ENCODE data around the gene PLEKHB1. TPM values are rescaled to one million over a fixed set of nuclear protein-coding genes. Genes with fewer than 3 reads are reported as not detected.
A peak's percentile ranks its signal among the peaks of the same experiment; 100 is the strongest.

PLEKHB1 gene
- total RNA-seq, 1 experiment from 2014 or later = 18.0 TPM

DNA sequence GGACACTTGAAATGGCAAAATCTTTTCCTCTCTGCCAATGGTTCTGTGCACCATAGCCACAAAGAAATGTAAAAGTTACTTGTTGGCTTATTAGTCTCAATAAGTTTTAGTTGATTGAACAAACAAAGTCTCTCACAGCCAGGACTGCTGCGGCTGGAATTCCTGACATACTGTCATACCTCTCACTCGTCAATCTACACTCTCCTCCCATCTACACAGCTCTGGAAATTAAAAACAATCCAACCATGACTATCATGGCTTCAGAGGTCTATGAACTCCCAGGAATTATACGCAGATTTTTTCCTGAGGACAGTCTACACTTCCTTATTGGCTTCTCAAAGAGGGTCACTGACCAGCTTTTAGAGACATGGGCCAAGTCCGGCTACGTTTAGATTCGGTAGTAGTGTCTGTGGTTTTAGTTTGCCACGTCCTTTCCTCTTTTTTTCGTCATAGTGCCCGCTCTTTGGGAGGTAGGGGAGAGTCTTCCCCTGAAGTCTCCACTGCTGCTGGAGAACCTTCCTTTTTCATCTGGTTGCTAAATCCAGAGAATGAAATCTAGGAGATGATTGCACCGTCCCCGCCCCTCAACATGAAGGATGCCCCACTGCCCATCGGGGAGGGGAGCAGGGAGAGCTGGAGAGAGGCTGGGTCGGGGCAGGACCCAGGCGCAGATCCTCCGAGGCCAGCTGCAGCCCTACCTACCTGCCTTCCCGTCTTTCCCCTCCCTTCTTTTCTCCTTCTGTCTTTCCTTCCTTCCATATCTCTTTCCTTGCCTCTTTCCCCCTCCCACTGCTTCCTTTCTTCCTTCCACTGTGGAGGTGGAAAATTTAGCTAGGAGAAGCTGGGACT, 1.0 kb upstream of the PLEKHB1 start:
- in situ Hi-C loops (cut with HindIII; ENCODE audit: low sequenced_read_pairs) = no loop called here
- no peak for DNase-seq (ENCODE audit: low spot score)

DNA sequence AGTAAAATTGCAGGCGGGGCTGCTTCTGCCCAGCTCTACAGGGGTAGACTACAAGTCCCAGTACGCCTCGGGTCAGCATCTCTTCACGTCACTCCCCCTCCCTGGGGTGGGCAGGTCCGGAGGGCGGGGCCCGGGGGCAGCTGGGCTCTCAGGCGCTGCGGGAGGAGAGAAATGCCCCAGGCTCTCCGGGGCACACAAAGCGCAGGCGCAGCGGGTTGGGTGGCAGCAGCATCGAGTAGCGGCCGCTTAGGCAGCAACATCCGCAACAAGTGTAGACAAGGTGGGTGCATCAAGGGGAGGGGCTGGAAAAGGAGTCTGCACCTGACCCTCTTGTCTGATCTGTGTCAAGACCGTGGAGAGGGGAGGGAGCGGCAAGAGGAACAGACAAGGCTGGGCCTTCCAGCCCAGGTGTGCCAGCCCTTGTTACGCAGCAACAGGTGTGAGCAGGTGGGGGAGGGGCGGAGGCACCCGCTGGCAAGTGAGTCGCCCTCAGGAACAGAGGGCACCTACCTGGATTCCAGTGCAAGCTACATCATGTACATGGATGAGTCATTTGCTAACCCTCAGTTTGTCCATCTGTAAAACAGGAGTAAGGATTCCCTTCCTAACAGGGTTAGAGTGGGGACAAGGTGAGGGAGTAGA, 1.2 kb downstream of the PLEKHB1 start:
- in situ Hi-C loops (cut with HindIII; ENCODE audit: low sequenced_read_pairs) = no loop called here
- peak; percentile 89 for DNase-seq (ENCODE audit: low spot score)

DNA sequence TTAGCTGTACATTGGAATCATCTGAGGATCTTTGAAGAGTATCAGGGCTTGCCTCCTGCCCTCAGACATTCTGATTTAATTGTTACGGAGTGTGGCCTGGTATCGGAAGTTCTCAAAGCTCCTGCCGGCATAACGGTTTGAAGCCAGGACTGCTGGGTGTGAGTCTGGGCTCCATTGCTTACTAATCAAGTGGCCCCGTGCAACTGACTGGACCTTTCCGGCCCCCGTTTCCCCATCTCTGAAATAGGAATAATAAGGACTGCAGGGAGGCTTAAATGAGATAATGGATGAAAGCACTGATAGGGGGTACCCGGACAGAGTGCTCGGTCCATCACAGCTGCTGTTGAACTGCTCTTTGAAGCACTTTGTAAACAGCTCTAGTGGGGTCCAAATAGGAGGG, 1.7 kb downstream of the PLEKHB1 start:
- DNase-seq (ENCODE audit: low spot score) = no peak
- in situ Hi-C loops (cut with HindIII; ENCODE audit: low sequenced_read_pairs) = no loop called here

GRCh38 chr11:73648571-73649046, 2.2 kb downstream of the PLEKHB1 start:
- in situ Hi-C loops (cut with HindIII; ENCODE audit: low sequenced_read_pairs) = no loop called here
- DNase-seq (ENCODE audit: low spot score) = no peak

DNA sequence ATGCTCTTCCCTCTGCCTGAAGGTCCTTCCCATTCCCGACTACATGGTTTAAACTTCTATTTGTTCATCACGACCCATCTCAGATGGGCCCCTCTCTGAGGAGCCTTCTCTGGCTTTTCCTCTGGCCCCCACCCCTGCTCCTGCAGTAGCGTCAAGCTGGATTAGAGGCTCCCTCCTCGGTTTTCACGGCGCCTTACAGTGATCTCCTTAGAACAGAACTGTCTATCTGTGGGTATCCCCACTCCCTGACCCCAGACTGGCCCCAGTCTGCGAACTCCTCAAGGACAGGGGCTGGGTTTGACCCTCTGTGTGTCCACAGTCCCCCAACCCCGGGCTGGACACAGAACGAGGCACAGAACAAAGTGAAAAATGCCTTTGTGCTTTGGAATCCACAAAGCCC, 2.8 kb downstream of the PLEKHB1 start:
- in situ Hi-C loops (cut with HindIII; ENCODE audit: low sequenced_read_pairs) = no loop called here
- no peak for DNase-seq (ENCODE audit: low spot score)

GRCh38 chr11:73650400-73650799, 4.0 kb downstream of the PLEKHB1 start:
- in situ Hi-C loops (cut with HindIII; ENCODE audit: low sequenced_read_pairs) = no loop called here
- DNase-seq (ENCODE audit: low spot score) = no peak

DNA sequence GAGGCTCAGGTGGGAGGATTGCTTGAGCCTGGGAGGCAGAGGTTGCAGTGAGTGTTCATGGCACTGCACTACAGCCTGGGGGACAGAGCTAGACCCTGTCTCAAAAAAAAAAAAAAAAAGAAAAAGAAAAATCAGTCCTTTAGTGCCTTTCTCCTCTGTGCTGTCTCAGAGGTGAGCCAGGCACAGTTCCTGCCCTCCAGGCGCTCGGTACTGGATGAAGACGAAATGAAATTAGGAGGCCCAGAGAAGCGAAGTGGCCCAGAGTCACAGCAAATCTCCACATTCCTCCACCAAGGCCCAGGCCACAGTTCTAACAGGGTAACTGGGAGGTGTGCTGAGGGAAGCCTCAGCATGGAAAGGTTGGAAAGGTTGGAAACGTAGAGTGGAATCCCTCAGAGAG, 4.9 kb downstream of the PLEKHB1 start:
- in situ Hi-C loops (cut with HindIII; ENCODE audit: low sequenced_read_pairs) = no loop called here
- DNase-seq (ENCODE audit: low spot score) = no peak

- DNase-seq (ENCODE audit: low spot score) = no peak
- in situ Hi-C loops (cut with HindIII; ENCODE audit: low sequenced_read_pairs) = no loop called here
Measured at GRCh38 chr11:73651661-73652045, 5.3 kb downstream of the PLEKHB1 start.

DNA sequence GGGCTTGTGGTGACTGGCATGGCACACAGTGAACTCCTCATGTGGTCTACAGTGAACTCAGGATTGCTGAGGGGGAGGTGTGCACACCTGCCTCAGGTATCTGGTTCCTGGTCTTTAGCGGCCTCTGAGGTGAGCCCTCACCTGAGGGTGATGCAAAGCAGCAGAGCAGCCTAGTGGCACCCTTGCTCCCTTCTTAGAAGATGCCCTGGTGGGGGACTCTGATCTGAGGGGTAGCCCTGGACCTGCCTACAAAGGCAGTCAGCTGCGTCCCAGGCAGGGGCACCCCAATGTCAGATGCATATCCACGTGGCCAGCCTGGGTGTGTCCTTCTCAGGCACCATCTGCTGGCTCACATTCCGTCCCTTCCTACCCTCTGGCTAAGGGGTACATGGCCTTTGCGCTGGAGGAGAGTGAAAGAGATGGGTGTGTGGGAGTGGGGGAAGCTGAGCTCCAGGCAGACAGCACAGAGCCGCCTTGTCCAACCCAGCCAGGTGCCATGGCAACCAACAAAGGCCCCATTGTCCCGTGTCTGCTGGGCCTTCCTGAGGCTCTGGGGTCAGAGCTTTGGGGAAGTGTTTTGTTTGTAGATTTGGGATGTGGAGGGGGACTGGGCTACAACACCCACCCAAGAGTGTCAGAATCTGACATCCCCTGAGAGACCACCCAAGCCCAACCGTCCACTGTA, 5.8 kb downstream of the PLEKHB1 start:
- in situ Hi-C loops (cut with HindIII; ENCODE audit: low sequenced_read_pairs) = no loop called here
- DNase-seq (ENCODE audit: low spot score) = peak; percentile 30

GRCh38 chr11:73652856-73653559, 6.6 kb downstream of the PLEKHB1 start:
- DNase-seq (ENCODE audit: low spot score) = no peak
- in situ Hi-C loops (cut with HindIII; ENCODE audit: low sequenced_read_pairs) = no loop called here

GRCh38 chr11:73653996-73654395, 7.6 kb downstream of the PLEKHB1 start:
- DNase-seq (ENCODE audit: low spot score) = no peak
- in situ Hi-C loops (cut with HindIII; ENCODE audit: low sequenced_read_pairs) = no loop called here

DNA sequence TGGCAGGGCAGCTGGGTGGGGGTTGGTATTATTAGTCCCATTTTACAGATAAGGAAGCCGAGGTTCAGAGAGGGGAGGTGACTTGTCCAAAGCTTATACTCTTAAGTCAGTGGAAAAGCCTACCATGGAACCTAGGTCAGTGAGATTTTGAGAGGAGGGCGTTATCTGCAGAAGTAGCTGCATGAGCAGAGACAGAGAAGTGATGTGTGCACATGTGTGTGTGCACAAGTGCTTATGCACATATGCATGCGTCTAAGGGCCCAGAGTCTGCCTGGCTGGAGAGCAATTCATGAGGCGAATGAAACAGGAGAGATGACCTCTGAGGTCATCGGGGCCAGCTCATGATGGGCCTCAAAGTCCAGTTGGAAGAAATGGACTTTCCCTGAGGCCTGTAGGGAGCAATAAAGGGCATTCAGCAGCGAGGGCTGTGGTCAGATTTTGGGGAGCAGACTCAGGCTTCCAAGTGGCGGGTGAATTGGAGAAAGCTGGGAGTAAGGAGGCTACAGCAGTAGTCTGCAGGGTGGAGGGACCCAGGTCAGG, 8.2 kb downstream of the PLEKHB1 start:
- DNase-seq (ENCODE audit: low spot score) = no peak
- in situ Hi-C loops (cut with HindIII; ENCODE audit: low sequenced_read_pairs) = no loop called here

DNA sequence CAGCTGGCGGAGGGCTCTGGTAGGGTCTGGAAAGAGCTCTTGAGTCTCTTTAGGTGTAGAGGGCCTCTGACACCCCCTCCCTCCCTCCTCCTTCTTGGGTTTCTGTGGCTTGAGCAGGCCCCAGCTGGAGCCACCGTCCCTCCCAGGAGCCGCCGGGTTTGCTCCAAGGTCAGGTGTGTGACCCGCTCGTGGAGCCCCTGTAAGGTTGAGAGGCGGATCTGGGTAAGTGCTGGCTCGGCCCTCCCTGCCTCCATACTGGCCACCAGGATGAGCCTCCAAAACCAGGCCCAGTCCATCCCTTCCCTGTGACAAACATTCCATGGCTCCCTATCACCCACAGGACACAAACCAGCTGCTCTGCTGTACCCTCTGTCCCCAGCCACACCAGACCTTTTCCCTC, 9.3 kb downstream of the PLEKHB1 start:
- in situ Hi-C loops (cut with HindIII; ENCODE audit: low sequenced_read_pairs) = no loop called here
- no peak for DNase-seq (ENCODE audit: low spot score)

- DNase-seq (ENCODE audit: low spot score) = no peak
- in situ Hi-C loops (cut with HindIII; ENCODE audit: low sequenced_read_pairs) = no loop called here
Measured at GRCh38 chr11:73656985-73657384, 10.6 kb downstream of the PLEKHB1 start.

DNA sequence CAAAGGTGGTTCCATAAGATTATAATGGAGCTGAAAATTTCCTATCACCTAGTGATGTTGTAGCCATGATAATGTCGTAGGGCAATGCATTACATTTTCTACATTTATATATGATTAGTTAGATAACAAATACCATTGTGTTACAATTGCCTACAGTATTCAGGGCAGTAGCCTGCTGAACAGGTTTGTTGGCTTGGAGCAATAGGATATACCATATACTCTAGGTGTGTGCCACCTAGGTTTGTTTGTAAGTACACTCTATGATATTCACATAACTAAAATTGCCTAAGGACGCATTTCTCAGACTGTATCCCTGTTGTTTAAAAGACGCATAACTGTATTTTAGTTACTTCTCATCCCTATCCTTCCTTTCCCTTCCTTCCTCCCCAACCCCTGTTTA, 13.6 kb downstream of the PLEKHB1 start:
- in situ Hi-C loops (cut with HindIII; ENCODE audit: low sequenced_read_pairs) = no loop called here
- no peak for DNase-seq (ENCODE audit: low spot score)

DNA sequence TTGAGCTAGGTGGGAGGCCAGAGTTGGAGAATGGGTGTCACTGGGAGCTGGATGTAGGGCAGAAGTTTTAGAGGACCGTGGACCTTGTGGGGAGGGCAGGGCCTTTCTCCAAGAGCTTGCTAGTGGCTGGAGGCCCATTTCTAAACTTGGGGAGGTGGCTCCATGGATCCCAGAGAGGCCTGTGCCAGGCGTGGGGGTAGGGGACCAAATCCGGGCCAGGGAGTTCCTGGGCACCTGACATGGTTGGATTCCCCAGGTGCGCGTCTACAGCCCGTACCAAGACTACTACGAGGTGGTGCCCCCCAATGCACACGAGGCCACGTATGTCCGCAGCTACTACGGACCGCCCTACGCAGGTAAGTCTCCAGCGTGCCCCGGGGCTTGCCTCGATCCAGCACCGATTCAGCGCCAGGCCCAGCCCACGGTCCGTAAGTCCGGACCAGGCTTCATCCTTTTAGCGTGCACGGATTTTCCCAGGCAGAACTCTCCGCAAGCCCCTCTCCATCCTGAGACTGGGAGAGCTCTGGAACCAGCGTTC, 14.2 kb downstream of the PLEKHB1 start:
- in situ Hi-C loops (cut with HindIII; ENCODE audit: low sequenced_read_pairs) = no loop called here
- no peak for DNase-seq (ENCODE audit: low spot score)

DNA sequence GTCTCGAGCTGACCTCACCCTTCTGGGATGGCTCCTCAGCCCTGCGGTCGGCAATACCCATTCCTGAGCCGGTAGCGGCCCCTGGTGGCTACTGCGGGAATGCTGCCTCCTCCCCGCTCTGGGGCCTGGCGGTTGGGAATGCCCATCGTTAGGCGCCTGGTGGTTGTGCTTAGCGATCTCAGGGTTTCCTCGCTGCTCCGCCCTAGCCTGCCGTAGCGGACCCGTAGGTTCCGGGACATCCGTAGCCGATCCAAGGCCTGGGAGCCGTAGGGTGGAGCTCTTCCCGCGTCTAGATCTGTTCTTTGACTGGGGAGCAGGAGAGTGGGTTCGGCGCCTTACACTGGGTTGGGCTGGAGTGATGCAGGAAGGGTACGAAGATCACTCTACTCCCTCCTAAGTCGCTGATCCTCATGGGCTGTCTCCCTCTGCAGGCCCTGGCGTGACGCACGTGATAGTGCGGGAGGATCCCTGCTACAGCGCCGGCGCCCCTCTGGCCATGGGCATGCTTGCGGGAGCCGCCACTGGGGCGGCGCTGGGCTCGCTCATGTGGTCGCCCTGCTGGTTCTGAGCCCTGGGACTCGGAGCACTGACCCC, 14.8 kb downstream of the PLEKHB1 start:
- DNase-seq (ENCODE audit: low spot score) = peak; percentile 91
- in situ Hi-C loops (cut with HindIII; ENCODE audit: low sequenced_read_pairs) = no loop called here

GRCh38 chr11:73662445-73663157, 16.2 kb downstream of the PLEKHB1 start:
- no peak for DNase-seq (ENCODE audit: low spot score)
- in situ Hi-C loops (cut with HindIII; ENCODE audit: low sequenced_read_pairs) = no loop called here

Data from G401 (cell line).